Naive thymus-derived CD8-positive, alpha-beta T cell (primary cell): ENCODE data around the gene MKS1. TPM values are rescaled to one million over a fixed set of nuclear protein-coding genes. Genes with fewer than 3 reads are reported as not detected.
A peak's percentile ranks its signal among the peaks of the same experiment; 100 is the strongest.

Experiments
- ATAC-seq, 2 donors: fragments of 150-1000 bp; cut with Tn5 transposase in 1 of 2; sonication (Bioruptor Pico), chemical (Tn5 transposase) in 1 of 2; 1 replicate in 1 of 2; 2 replicates in 1 of 2; pipeline ENCODE4 v1.10.0; 2021; ENCODE audit warnings: mild to moderate bottlenecking in 2 of 2, moderate library complexity in 2 of 2
- POLR2A ChIA-PET: fragments of 350-600 bp; sonication (Branson Sonifier 250); formaldehyde crosslinking; loops from one replicate; lab custom pipeline; 2021; ENCODE audit warnings: antibody characterized with exemption; lab: Charles Lee
- DNase-seq, 10 donors: peaks; one replicate each; pipeline versions ENCODE4 v3.0.0 to v3.0.0-alpha.2; 2020 to 2022
- H3K27ac Mint-ChIP-seq, 10 donors: one replicate each; pipeline ENCODE4 v1.8.0; 2020 to 2022; ENCODE audit warnings: mild to moderate bottlenecking in 10 of 10, mixed read lengths in 10 of 10, moderate library complexity in 4 of 10, inconsistent platforms in 1 of 10
- H3K27me3 Mint-ChIP-seq, 5 donors: one replicate each; pipeline ENCODE4 v1.8.0; 2021 to 2022; ENCODE audit warnings: mixed read lengths in 5 of 5
- H3K36me3 Mint-ChIP-seq, 3 donors: one replicate each; pipeline ENCODE4 v1.8.0; 2020 to 2022; ENCODE audit warnings: mixed read lengths in 3 of 3, mild to moderate bottlenecking in 2 of 3, inconsistent platforms in 1 of 3
- H3K4me1 Mint-ChIP-seq, 4 donors: one replicate each; pipeline ENCODE4 v1.8.0; 2021 to 2022; ENCODE audit warnings: mixed read lengths in 4 of 4
- H3K4me3 Mint-ChIP-seq, 10 donors: one replicate each; pipeline ENCODE4 v1.8.0; 2020 to 2022; ENCODE audit warnings: mild to moderate bottlenecking in 10 of 10, mixed read lengths in 10 of 10, moderate library complexity in 6 of 10, inconsistent platforms in 1 of 10
- H3K9me3 Mint-ChIP-seq, 9 donors: one replicate each; pipeline ENCODE4 v1.8.0; 2020 to 2022; ENCODE audit warnings: mixed read lengths in 9 of 9, mild to moderate bottlenecking in 3 of 9, inconsistent platforms in 1 of 9, moderate library complexity in 1 of 9
- polyA plus RNA-seq, 3 donors: library from polyadenylated mRNA; unstranded; fragments of 300-500 nt; fragmentation: Illumina TruSeq; gene quantifications; one replicate each; pipeline ENCODE4 v1.2.3, GENCODE V29; 2021
- total RNA-seq, 8 experiments: library from RNA in 2 of 8; stranded (reverse) in 2 of 8; gene quantifications; one replicate each; pipeline ENCODE4 v1.2.3 and lab custom pipeline; 2021 to 2026

Gene MKS1
- total and polyA plus RNA-seq, 5 experiments from 2014 or later: 10.5 to 28.5 (median 14.2) TPM

GRCh38 chr17:58238147-58238634 lies 19.1 kb upstream of the MKS1 start, which contains the start of gene LPO:
LPO (plus strand) TSS chr17:58238584; CDS start chr17:58242980, 4,396 bp downstream.
- peaks cover 0 to 3% (median 0%) of the 10 kb centered on the region in 4 donors for H3K4me1 Mint-ChIP-seq
- no peaks in the 10 kb centered on the region for H3K36me3 Mint-ChIP-seq
- POLR2A ChIA-PET: no interaction called here
- no peak for DNase-seq
- H3K4me3 Mint-ChIP-seq: no peak within 1 kb of the TSS
- H3K27ac Mint-ChIP-seq: no peak within 1 kb of the TSS
- ATAC-seq: no peak
- H3K27me3 Mint-ChIP-seq: peaks cover 11 to 67% (median 40%) of the 10 kb centered on the region in 5 donors
- H3K9me3 Mint-ChIP-seq: no peaks in the 10 kb centered on the region

- no peak for ATAC-seq
- DNase-seq: no peak
- Mint-ChIP-seq H3K4me1 (peaks cover 0 to 13% (median 0%) of the 10 kb centered on the region in 4 donors), H3K36me3 (no peaks in the 10 kb centered on the region), H3K27me3 (peaks cover 7 to 58% (median 31%) of the 10 kb centered on the region in 5 donors), H3K9me3 (no peaks in the 10 kb centered on the region), H3K27ac (no peak overlapping the region), H3K4me3 (no peak overlapping the region)
- POLR2A ChIA-PET: no interaction called here
Measured at GRCh38 chr17:58236394-58236793, 17.3 kb upstream of the MKS1 start.

DNA sequence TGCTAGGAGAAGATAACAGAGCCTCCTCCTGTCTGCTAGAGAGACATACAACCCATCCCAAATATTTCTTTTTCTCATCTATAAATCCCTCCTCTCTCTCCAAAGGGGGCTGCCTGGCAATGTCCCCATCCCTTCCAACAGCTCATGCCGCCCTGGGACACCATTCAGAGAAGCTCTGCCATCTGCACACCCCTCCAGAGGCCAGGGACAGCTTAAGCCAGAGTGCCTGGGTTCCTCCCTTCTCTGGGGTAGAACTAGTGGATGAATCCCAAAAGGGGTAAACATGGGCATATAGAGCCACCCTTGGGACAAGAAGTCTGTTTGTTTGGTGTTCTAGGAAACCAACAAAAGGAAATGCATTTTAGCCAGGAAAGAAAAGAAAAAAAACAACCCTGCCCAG lies 16.8 kb upstream of the MKS1 start:
- Mint-ChIP-seq H3K4me3 (no peak overlapping the region), H3K36me3 (no peaks in the 10 kb centered on the region), H3K9me3 (no peaks in the 10 kb centered on the region), H3K4me1 (peaks cover 0 to 13% (median 0%) of the 10 kb centered on the region in 4 donors), H3K27me3 (peaks cover 8 to 57% (median 30%) of the 10 kb centered on the region in 5 donors), H3K27ac (no peak overlapping the region)
- POLR2A ChIA-PET: no interaction called here
- ATAC-seq: no peak
- no peak for DNase-seq

GRCh38 chr17:58234512-58234911 lies 15.5 kb upstream of the MKS1 start:
- ATAC-seq (no peak), DNase-seq (no peak)
- Mint-ChIP-seq H3K36me3 (no peaks in the 10 kb centered on the region), H3K4me1 (peaks cover 0 to 13% (median 0%) of the 10 kb centered on the region in 4 donors), H3K27ac (no peak overlapping the region), H3K9me3 (no peaks in the 10 kb centered on the region), H3K27me3 (peaks cover 6 to 44% (median 21%) of the 10 kb centered on the region in 5 donors), H3K4me3 (no peak overlapping the region)
- POLR2A ChIA-PET: interaction anchor here (0.6 kb wide), 2 partner anchors 116 to 975 kb away, joined by 3 to 7 read pairs; partner anchors contain the start of gene SMG8

DNA sequence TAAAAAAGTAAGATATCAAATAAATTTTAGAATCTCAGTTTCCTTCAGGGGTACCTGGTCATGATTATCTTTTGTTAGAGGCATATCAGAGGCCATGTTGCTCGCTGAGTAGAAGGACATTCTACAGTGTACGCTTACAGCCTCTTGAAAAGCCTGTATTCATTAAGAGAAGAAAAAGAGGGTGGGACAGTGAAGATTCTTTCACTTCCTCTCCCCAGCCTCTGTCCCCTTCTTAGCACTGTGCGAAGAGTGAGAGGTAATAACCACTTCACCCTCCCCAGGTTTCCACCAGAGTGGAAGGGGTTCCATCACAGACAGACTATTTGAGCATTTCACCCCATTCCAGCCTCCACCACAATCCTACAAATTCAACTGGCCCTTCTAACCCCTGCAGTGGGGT lies 14.5 kb upstream of the MKS1 start:
- peaks cover 0 to 13% (median 0%) of the 10 kb centered on the region in 4 donors for H3K4me1 Mint-ChIP-seq
- ATAC-seq (no peak), DNase-seq (no peak)
- H3K36me3 Mint-ChIP-seq: no peaks in the 10 kb centered on the region
- H3K27me3 Mint-ChIP-seq: peaks cover 8 to 39% (median 20%) of the 10 kb centered on the region in 5 donors
- no peak overlapping the region for H3K4me3 Mint-ChIP-seq
- H3K27ac Mint-ChIP-seq: no peak overlapping the region
- POLR2A ChIA-PET: no interaction called here
- no peaks in the 10 kb centered on the region for H3K9me3 Mint-ChIP-seq

DNA sequence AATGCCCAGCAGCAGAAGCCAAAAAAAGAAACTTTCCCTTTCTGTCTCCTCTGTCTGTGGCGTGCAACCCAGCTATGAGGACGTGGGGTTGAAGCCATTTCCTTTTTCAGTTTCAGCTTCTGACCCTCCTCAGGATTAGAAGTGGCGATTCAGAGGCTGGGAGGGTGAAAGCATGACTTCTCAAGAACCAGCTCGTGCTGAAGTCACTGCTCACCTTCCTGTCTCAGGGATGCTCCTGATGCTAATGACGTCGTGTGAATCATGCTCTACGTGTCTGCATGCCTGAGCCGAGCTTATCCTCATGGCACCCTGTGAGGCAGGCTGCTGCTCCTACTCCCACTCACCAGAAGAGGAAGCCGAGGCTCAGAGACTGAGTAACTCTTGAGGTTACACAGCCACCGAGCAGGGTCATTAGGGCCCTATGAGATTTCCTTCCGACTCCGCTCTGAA lies 13.7 kb upstream of the MKS1 start:
- DNase-seq: no peak
- H3K4me3 Mint-ChIP-seq: no peak overlapping the region
- peaks cover 0 to 13% (median 0%) of the 10 kb centered on the region in 4 donors for H3K4me1 Mint-ChIP-seq
- POLR2A ChIA-PET: interaction anchor here (1.6 kb wide), 1 partner anchor 9 kb away, joined by 4 read pairs; no protein-coding TSS in a partner anchor
- H3K27me3 Mint-ChIP-seq: peaks cover 8 to 39% (median 23%) of the 10 kb centered on the region in 5 donors
- H3K9me3 Mint-ChIP-seq: no peaks in the 10 kb centered on the region
- no peak for ATAC-seq
- H3K27ac Mint-ChIP-seq: no peak overlapping the region
- no peaks in the 10 kb centered on the region for H3K36me3 Mint-ChIP-seq

- POLR2A ChIA-PET: interaction anchor here (0.6 to 1.6 kb wide), 2 partner anchors 10 to 498 kb away, joined by 3 to 4 read pairs; no protein-coding TSS in a partner anchor
- ATAC-seq (no peak), DNase-seq (no peak)
- H3K36me3 Mint-ChIP-seq: no peaks in the 10 kb centered on the region
- no peaks in the 10 kb centered on the region for H3K9me3 Mint-ChIP-seq
- peaks cover 8 to 38% (median 24%) of the 10 kb centered on the region in 5 donors for H3K27me3 Mint-ChIP-seq
- no peak overlapping the region for H3K4me3 Mint-ChIP-seq
- H3K27ac Mint-ChIP-seq: no peak overlapping the region
- peaks cover 0 to 13% (median 0%) of the 10 kb centered on the region in 4 donors for H3K4me1 Mint-ChIP-seq
Measured at GRCh38 chr17:58231641-58232040, 12.6 kb upstream of the MKS1 start.

DNA sequence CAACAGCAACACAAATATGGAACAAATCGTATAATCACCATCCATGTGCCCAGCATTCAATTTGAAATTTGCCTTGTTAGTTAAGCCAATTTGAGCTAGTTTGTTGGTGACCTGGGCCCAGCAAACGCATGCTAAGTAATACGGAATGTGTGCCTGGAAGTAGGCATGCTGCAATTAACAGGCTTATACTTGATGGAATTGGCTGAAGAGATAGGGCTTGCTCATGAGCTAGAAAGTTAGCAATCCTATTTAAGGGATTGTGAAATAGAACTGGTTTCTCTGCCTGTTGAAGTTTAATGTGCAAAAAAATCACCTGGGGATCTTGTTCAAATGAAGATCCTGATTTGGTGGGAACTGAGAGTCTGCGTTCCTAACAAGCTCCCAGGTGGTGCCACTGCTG lies 10.8 kb upstream of the MKS1 start:
- Mint-ChIP-seq H3K27me3 (peaks cover 8 to 24% (median 16%) of the 10 kb centered on the region in 5 donors), H3K27ac (no peak overlapping the region), H3K4me3 (no peak overlapping the region), H3K4me1 (peaks cover 0 to 13% (median 0%) of the 10 kb centered on the region in 4 donors), H3K36me3 (no peaks in the 10 kb centered on the region), H3K9me3 (no peaks in the 10 kb centered on the region)
- POLR2A ChIA-PET: interaction anchor here (0.7 kb wide), 1 partner anchor 138 kb away, joined by 7 read pairs; no protein-coding TSS in a partner anchor
- DNase-seq (no peak), ATAC-seq (no peak)

DNA sequence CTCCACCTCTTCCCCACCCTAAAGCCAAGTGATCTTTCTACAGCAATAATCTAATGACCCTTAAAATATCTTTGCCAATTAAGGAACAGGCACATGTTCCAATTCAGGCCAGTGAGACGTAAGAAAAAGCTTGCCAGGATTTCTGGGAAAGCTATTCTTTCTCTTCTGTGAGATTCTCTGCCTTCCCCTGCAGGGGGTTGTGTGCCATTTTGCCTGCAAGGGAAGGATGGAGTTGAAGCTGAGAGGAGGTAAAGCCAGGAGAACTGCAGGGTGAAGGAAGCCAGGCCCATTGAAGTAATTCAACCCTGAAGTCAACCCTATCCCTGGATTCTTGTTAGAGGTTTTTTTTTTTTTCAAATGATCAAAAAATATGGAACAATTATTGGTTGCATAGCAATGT lies 10.3 kb upstream of the MKS1 start:
- Mint-ChIP-seq H3K27ac (no peak overlapping the region), H3K4me3 (no peak overlapping the region), H3K36me3 (no peaks in the 10 kb centered on the region), H3K9me3 (no peaks in the 10 kb centered on the region), H3K27me3 (peaks cover 9 to 25% (median 18%) of the 10 kb centered on the region in 5 donors), H3K4me1 (peaks cover 0 to 13% (median 0%) of the 10 kb centered on the region in 4 donors)
- no peak for DNase-seq
- POLR2A ChIA-PET: interaction anchor here (0.7 kb wide), 1 partner anchor 10 kb away, joined by 4 read pairs; the partner anchor contains the start of gene MKS1
- no peak for ATAC-seq

DNA sequence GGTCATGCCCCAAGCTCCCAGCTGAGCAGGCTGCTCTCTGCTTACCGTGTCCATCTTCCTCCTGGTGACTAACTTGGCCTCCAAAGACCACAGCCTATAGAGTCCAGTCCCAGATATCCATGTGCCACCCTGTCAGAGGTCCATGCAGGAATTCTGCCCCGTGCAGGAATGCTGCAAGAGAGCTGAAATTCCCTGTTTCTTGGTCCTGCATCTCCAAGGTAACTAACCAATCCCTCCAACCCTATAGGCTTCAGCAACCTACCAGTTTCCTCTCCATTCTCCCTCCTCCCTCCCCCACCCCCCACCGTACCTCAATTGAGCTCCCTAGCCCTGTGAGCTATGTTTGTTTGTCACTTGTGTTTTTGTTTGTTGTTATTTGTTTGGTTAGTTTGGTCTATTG lies 9.6 kb upstream of the MKS1 start:
- no peaks in the 10 kb centered on the region for H3K9me3 Mint-ChIP-seq
- no peaks in the 10 kb centered on the region for H3K36me3 Mint-ChIP-seq
- no peak overlapping the region for H3K4me3 Mint-ChIP-seq
- peaks cover 10 to 28% (median 22%) of the 10 kb centered on the region in 5 donors for H3K27me3 Mint-ChIP-seq
- DNase-seq (no peak), ATAC-seq (no peak)
- peaks cover 0 to 12% (median 0%) of the 10 kb centered on the region in 4 donors for H3K4me1 Mint-ChIP-seq
- no peak overlapping the region for H3K27ac Mint-ChIP-seq
- POLR2A ChIA-PET: interaction anchor here (0.7 kb wide), 1 partner anchor 9 kb away, joined by 4 read pairs; the partner anchor contains the start of gene MKS1

GRCh38 chr17:58227733-58228132 lies 8.7 kb upstream of the MKS1 start:
- Mint-ChIP-seq H3K27me3 (peaks cover 10 to 29% (median 20%) of the 10 kb centered on the region in 5 donors), H3K9me3 (no peaks in the 10 kb centered on the region), H3K36me3 (no peaks in the 10 kb centered on the region), H3K27ac (no peak overlapping the region), H3K4me3 (no peak overlapping the region), H3K4me1 (peaks cover 0 to 6% (median 0%) of the 10 kb centered on the region in 4 donors)
- POLR2A ChIA-PET: no interaction called here
- DNase-seq (no peak), ATAC-seq (no peak)

DNA sequence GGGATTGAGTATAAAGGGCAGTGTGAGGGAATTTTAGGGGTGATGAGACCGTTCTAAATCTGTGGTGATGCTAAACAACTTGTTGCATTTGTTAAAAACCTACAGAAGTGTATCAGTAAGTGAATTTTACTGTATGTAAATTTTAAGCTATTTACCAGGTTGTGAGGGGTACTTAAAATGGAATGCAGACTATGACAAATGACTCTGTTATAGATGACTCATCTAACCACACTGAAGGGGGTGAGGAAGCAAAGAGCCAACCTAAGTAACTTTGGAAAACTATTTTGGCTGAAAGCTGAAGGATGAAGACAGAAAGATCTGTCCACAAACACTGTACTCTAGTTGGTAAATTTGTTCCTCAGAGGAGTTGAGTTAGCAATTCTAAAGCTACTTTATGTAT lies 5.3 kb upstream of the MKS1 start:
- Mint-ChIP-seq H3K27ac (no peak overlapping the region), H3K4me3 (no peak overlapping the region), H3K36me3 (no peaks in the 10 kb centered on the region), H3K4me1 (peaks cover 4 to 16% (median 12%) of the 10 kb centered on the region in 4 donors), H3K9me3 (no peaks in the 10 kb centered on the region), H3K27me3 (peaks cover 9 to 29% (median 19%) of the 10 kb centered on the region in 5 donors)
- no peak for ATAC-seq
- POLR2A ChIA-PET: no interaction called here
- no peak for DNase-seq

DNA sequence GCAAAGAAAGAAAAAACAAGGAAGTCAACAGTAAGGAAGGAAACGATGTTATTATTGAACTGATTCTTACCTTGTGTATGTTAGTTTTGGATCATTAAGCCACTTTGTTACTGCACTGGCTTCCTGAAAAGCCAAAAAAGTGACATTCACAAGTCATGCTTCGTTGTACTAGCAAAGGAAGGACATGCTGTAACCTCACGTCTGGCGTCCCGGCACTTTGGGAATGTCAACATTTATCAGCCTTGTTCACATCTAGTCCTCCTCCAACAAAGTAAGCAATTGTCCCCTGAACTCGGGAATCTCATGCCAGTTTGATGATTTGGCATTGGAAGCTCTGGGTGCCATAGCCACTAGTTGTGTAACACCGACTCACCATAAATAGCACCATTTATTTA lies 731 bp upstream of the MKS1 start:
- Mint-ChIP-seq H3K36me3 (peaks cover 0 to 14% (median 4%) of the 10 kb centered on the region in 3 donors), H3K4me1 (peaks cover 9 to 32% (median 24%) of the 10 kb centered on the region in 4 donors), H3K4me3 (peak overlapping the region; percentile 84 to 94 (median 91)), H3K9me3 (no peaks in the 10 kb centered on the region), H3K27ac (peak overlapping the region; percentile 94 to 98 (median 97)), H3K27me3 (peaks cover 0 to 12% (median 6%) of the 10 kb centered on the region in 5 donors)
- ATAC-seq: no peak
- no peak for DNase-seq
- POLR2A ChIA-PET: interaction anchor here (0.8 to 2.5 kb wide), 9 partner anchors 9 to 369 kb away, joined by 3 to 14 read pairs (median 7); partner anchors contain the start of genes MRPS23 and SRSF1
